Adrenal gland (tissue), 12 donors: Measurements from ENCODE around the gene GABRR2. TPM values are rescaled to one million over a fixed set of nuclear protein-coding genes. Genes with fewer than 3 reads are reported as not detected.

Experiments used
- DNase-seq, 7 donors: peaks; one replicate each; pipeline ENCODE4 v3.0.0-alpha.2; 2019 to 2020
- H3K27ac ChIP-seq, 5 donors: fragments of 200-600 bp; sonication (generic) in 4 of 5; 1 replicate in 3 of 5; 2 replicates in 2 of 5; pipeline versions ENCODE4 v1.5.1 to v1.8.0; 2016 to 2020; ENCODE audit warnings: mild to moderate bottlenecking in 1 of 5
- H3K27me3 ChIP-seq: fragments of 200-600 bp; 2 replicates; pipeline ENCODE4 v1.8.0; 2021
- H3K36me3 ChIP-seq, 2 donors: fragments of 200-600 bp; replicated peaks in 1 of 2; 1 replicate in 1 of 2; 2 replicates in 1 of 2; pipeline versions ENCODE4 v1.5.1 to v1.8.0; 2018 to 2022
- H3K4me1 ChIP-seq, 2 donors: fragments of 200-600 bp; replicated peaks in 1 of 2; 1 replicate in 1 of 2; 2 replicates in 1 of 2; pipeline versions ENCODE4 v1.5.1 to v1.8.0; 2018 to 2021
- H3K4me3 ChIP-seq, 4 donors: fragments of 200-600 bp; sonication (generic) in 3 of 4; one replicate each; pipeline ENCODE4 v1.5.1; 2016 to 2018
- H3K9me3 ChIP-seq, 3 donors: fragments of 200-600 bp; sonication (generic) in 1 of 3; replicated peaks in 1 of 3; 1 replicate in 2 of 3; 2 replicates in 1 of 3; pipeline versions ENCODE4 v1.5.1 to v1.8.0; 2016 to 2021
- POLR2A ChIP-seq, 2 donors: fragments of 450-650 bp; IDR thresholded peaks; one replicate each; pipeline ENCODE4 v1.6.1; 2017; ENCODE audit warnings: antibody characterized with exemption in 2 of 2, mild to moderate bottlenecking in 2 of 2, moderate library complexity in 1 of 2
- WGBS, 4 donors: extraction: QIAGEN DNeasy Blood & Tissue Kit in 2 of 4; methylation state at CpG; one replicate each; pipeline versions ENCODE4 v1.1.5 to v1.1.7; 2013 to 2017; 5-methylcytosine and 5-hydroxymethylcytosine counted together
- intact Hi-C, 2 donors: fragments of 100-400 bp; cut with DNase I; formaldehyde crosslinking; loops; one replicate each; pipeline versions ENCODE4 v1.14.1 to v1.15.0; 2022 to 2023
- polyA plus RNA-seq, 3 donors: library from polyadenylated mRNA; stranded (reverse); fragments of 200-250 nt in 2 of 3; fragments of 350-450 nt in 1 of 3; fragmentation: Illumina TruSeq in 1 of 3; extraction: RNeasy Lipid Tissue Mini Kit (QIAGEN cat#74804) in 1 of 3; gene quantifications; one replicate each; pipeline ENCODE4 v1.2.3, GENCODE V29; 2013 to 2014
- total RNA-seq, 9 donors: library from RNA; depleted of rRNA in 4 of 9; stranded (reverse); fragments of >200 nt in 4 of 9; fragments of 120-200 nt in 1 of 9; fragmentation: NEBNext Ultra II Directional in 1 of 9; extraction: Animal tissue kit (Norgen Biotek cat#: 25700) in 1 of 9; gene quantifications; one replicate each; pipeline versions ENCODE4 v1.1.0 to v1.2.4, GENCODE V29; 2013 to 2023
- TF ChIP-seq, protein P1 (sequence below), 6 experiments: fragments of 450-650 bp in 4 of 6; fragments of 200-600 bp in 2 of 6; sonication (generic) in 1 of 6; IDR thresholded peaks; 1 replicate in 5 of 6; 2 replicates in 1 of 6; pipeline versions ENCODE4 v1.5.1 to v1.8.0; 2016 to 2021; ENCODE audit warnings: antibody characterized with exemption in 6 of 6, mild to moderate bottlenecking in 2 of 6, moderate library complexity in 1 of 6
- donor health status: healthy with polysubstance abuse.
- donor health status: Bipolar disorder and iron deficiency.
- donor health status: DM: yes; HTN: yes; CAD: no.
- donor health status: DM: no; HTN: no; CAD: no.
- donor health status: DM: no; HTN: no; CAD: no.
- donor health status: DM: yes; HTN: yes; CAD: no.

Gene GABRR2
- total and polyA plus RNA-seq, 12 donors, result 0.17 to 2.4 (median 0.71) TPM; not detected in 2

DNA sequence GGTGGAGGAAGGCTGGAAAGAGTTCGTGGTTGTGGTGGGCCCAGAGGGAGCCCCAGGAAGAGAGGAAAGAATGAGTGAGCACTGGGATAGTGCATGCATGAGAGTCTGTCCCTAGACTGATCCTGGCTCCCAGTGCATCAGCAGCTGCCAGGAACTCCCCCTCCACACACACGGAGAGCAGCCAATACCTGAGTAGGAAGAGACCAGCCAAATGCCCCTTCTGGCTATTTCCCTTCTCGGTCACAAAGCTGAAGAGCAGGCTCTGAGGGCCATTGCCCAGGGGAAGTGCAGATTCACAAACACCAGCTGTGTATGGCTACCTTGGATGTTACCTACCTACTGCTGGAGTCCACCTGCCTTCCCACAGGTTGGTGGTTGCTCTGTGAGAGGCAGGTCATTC lies 45.1 kb downstream of the GABRR2 start:
- intact Hi-C loops, result no loop called here
- no peak for DNase-seq
- TF ChIP-seq, protein P1, sequence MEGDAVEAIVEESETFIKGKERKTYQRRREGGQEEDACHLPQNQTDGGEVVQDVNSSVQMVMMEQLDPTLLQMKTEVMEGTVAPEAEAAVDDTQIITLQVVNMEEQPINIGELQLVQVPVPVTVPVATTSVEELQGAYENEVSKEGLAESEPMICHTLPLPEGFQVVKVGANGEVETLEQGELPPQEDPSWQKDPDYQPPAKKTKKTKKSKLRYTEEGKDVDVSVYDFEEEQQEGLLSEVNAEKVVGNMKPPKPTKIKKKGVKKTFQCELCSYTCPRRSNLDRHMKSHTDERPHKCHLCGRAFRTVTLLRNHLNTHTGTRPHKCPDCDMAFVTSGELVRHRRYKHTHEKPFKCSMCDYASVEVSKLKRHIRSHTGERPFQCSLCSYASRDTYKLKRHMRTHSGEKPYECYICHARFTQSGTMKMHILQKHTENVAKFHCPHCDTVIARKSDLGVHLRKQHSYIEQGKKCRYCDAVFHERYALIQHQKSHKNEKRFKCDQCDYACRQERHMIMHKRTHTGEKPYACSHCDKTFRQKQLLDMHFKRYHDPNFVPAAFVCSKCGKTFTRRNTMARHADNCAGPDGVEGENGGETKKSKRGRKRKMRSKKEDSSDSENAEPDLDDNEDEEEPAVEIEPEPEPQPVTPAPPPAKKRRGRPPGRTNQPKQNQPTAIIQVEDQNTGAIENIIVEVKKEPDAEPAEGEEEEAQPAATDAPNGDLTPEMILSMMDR (IDR thresholded peaks at IDR 0.05), result no peak
- no peak for TF ChIP-seq POLR2A (IDR thresholded peaks at IDR 0.05)
- Histone ChIP-seq H3K36me3 (no peaks in the 10 kb centered on the region), H3K9me3 (no peaks in the 10 kb centered on the region), H3K4me1 (no peaks in the 10 kb centered on the region), H3K27ac (no peak overlapping the region), H3K27me3 (no peaks in the 10 kb centered on the region), H3K4me3 (no peak overlapping the region)
- 62 to 81% (median 73%) methylated on average over 2 to 3 of the region's 3 CpGs for WGBS, 4 donors

DNA sequence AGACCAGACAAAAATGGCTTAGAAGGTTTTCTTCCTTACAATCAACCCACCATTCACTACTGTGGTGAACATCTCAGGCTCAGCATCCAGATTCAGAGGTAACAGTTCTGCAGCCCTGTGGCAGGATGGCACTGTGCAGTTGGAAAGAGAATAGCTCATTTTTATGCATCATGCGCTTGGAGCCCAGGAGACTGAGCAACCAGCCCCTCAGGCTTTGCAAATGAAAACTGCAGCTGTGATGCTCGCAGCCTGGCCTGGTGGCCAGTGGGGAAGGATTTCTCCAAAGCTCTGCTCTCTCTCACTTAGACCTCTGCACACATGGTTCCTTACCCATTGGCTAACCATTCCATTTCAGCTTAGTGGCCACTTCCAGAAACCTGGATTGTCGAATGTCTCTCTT lies 45.8 kb downstream of the GABRR2 start:
- DNase-seq, result no peak
- WGBS, 4 donors, result 93 to 94% (median 94%) methylated on average over 1 to 3 of the region's 3 CpGs
- H3K4me1 ChIP-seq, result no peaks in the 10 kb centered on the region
- no peaks in the 10 kb centered on the region for H3K27me3 ChIP-seq
- TF ChIP-seq, protein P1 (IDR thresholded peaks at IDR 0.05), result no peak
- TF ChIP-seq POLR2A (IDR thresholded peaks at IDR 0.05), result no peak
- H3K9me3 ChIP-seq, result no peaks in the 10 kb centered on the region
- no peak overlapping the region for H3K27ac ChIP-seq
- no peak overlapping the region for H3K4me3 ChIP-seq
- no peaks in the 10 kb centered on the region for H3K36me3 ChIP-seq
- intact Hi-C loops, result no loop called here

DNA sequence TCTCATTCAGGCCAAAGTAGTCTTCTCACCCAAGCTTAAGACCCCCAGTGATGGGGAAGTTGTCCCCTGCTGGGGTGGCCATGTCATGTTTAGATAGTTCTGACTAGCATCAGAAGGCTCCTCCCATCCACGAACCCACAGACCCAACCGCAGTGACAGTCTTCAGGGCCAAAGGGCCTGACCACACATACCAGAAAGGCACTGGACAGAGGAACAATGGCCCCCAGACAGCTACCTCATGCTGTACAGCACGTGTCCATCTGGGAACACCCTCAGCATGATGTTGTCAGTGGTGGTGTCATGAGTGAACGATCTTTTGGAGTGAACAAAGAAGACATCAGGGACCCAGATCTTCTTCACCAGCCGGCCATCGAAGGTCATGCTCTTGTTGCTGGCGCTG lies 46.3 kb downstream of the GABRR2 start:
- Histone ChIP-seq H3K9me3 (no peaks in the 10 kb centered on the region), H3K27me3 (no peaks in the 10 kb centered on the region), H3K36me3 (no peaks in the 10 kb centered on the region), H3K4me3 (no peak overlapping the region), H3K4me1 (no peaks in the 10 kb centered on the region), H3K27ac (no peak overlapping the region)
- WGBS, 4 donors, result 84 to 89% (median 87%) methylated on average over 6 to 7 of the region's 7 CpGs
- no peak for DNase-seq
- intact Hi-C loops, result no loop called here
- no peak for TF ChIP-seq POLR2A (IDR thresholded peaks at IDR 0.05)
- TF ChIP-seq, protein P1 (IDR thresholded peaks at IDR 0.05), result no peak

DNA sequence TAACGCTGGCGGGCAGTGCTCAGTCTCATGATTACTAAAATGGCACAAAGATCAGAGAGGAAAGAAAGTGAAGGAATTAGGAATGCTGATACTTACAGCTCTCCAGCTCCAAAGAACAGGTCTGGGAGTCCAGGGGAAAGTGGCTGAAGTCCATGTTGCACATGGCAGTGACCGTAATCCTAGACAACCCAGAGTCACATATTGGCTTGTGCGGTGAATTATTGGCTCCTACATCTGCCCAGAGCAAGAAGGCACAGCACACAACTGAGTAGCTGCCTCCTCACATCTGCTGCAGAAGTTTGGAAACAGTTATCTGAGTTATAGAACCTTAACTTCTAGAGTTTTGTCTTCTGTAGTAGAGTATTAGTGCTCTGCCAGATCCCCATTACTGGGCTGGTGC lies 47.2 kb downstream of the GABRR2 start:
- TF ChIP-seq, protein P1 (IDR thresholded peaks at IDR 0.05), result no peak
- no peak for TF ChIP-seq POLR2A (IDR thresholded peaks at IDR 0.05)
- Histone ChIP-seq H3K9me3 (no peaks in the 10 kb centered on the region), H3K4me1 (no peaks in the 10 kb centered on the region), H3K27ac (no peak overlapping the region), H3K27me3 (no peaks in the 10 kb centered on the region), H3K4me3 (no peak overlapping the region), H3K36me3 (no peaks in the 10 kb centered on the region)
- 79 to 95% (median 91%) methylated on average over 4 of the region's 4 CpGs for WGBS, 4 donors
- intact Hi-C loops, result no loop called here
- no peak for DNase-seq
